ENCODE measurements around the gene TTF2.

Gene TTF2
- 37.0 to 45.7 reads per million in 2 donors for total RNA-seq

GRCh38 chr1:117059678-117060440 lies at the start of gene TTF2:
TTF2 (plus strand) TSS chr1:117060326; CDS start chr1:117060347, 21 bp downstream.
- peak; percentile 69 for DNase-seq

GRCh38 chr1:117011334-117011733 lies 48.8 kb upstream of the TTF2 start:
- DNase-seq = no peak

GRCh38 chr1:117013309-117013858 lies 46.7 kb upstream of the TTF2 start:
- DNase-seq = no peak

GRCh38 chr1:117014209-117014608 lies 45.9 kb upstream of the TTF2 start:
- no peak for DNase-seq

GRCh38 chr1:117015724-117016123 lies 44.4 kb upstream of the TTF2 start:
- DNase-seq = no peak

GRCh38 chr1:117017062-117017461 lies 43.1 kb upstream of the TTF2 start:
- DNase-seq = no peak

- DNase-seq = no peak
These were observed 42.5 kb upstream of the TTF2 start for GRCh38 chr1:117017648-117018047.

- no peak for DNase-seq
These were observed 39.5 kb upstream of the TTF2 start for GRCh38 chr1:117020526-117021156.

GRCh38 chr1:117022114-117022513 lies 38.0 kb upstream of the TTF2 start:
- no peak for DNase-seq

GRCh38 chr1:117025568-117025967 lies 34.6 kb upstream of the TTF2 start:
- no peak for DNase-seq

GRCh38 chr1:117026361-117026760 lies 33.8 kb upstream of the TTF2 start:
- DNase-seq = no peak

GRCh38 chr1:117029685-117030084 lies 30.4 kb upstream of the TTF2 start:
- DNase-seq = no peak

GRCh38 chr1:117030271-117030877 lies 29.8 kb upstream of the TTF2 start:
- DNase-seq = no peak

GRCh38 chr1:117032266-117032665 lies 27.9 kb upstream of the TTF2 start:
- no peak for DNase-seq

GRCh38 chr1:117032681-117033539 lies 27.2 kb upstream of the TTF2 start:
- no peak for DNase-seq

GRCh38 chr1:117033772-117034171 lies 26.4 kb upstream of the TTF2 start:
- DNase-seq = no peak

GRCh38 chr1:117034791-117035290 lies 25.3 kb upstream of the TTF2 start:
- no peak for DNase-seq

- DNase-seq = no peak
These were observed 24.1 kb upstream of the TTF2 start for GRCh38 chr1:117036018-117036461.

- no peak for DNase-seq
These were observed 22.3 kb upstream of the TTF2 start for GRCh38 chr1:117037802-117038201.

GRCh38 chr1:117038236-117038635 lies 21.9 kb upstream of the TTF2 start:
- DNase-seq = no peak

- no peak for DNase-seq
These were observed 15.9 kb upstream of the TTF2 start for GRCh38 chr1:117044217-117044616.

- no peak for DNase-seq
These were observed 14.5 kb upstream of the TTF2 start for GRCh38 chr1:117045644-117046043.
